HEK293 (cell line): ENCODE measurements around the gene IGSF9B.

Experiments used
- CTCF ChIA-PET: fragments of 350-600 bp; formaldehyde crosslinking; extraction: SDS; loops from one replicate; lab custom pipeline; 2021; ENCODE audit warnings: antibody characterized with exemption; lab: Yijun Ruan, JAX
- POLR2A ChIA-PET: fragments of 300-600 bp; formaldehyde crosslinking; extraction: SDS; loops from one replicate; lab custom pipeline; 2020; ENCODE audit warnings: antibody characterized with exemption, inconsistent platforms; lab: Yijun Ruan, JAX
- H3K27ac ChIP-seq: fragments of 200-500 bp; sonication (Bioruptor generic); 2 replicates; pipeline ENCODE4 v1.5.1; 2014; ENCODE audit warnings: low read depth, low read length, control low read depth, inconsistent platforms; ENCODE audit errors: extremely low read depth
- H3K36me3 ChIP-seq, 2 experiments: fragments of 200-500 bp in 1 of 2; sonication (Bioruptor generic) in 1 of 2; 1 replicate in 1 of 2; 2 replicates in 1 of 2; pipeline ENCODE4 v1.5.1; 2014 to 2017; ENCODE audit warnings: inconsistent platforms in 2 of 2, low read length in 2 of 2; ENCODE audit not compliant: control insufficient read depth in 2 of 2, insufficient read depth in 1 of 2
- H3K4me1 ChIP-seq: fragments of 200-500 bp; sonication (Bioruptor generic); 2 replicates; pipeline ENCODE4 v1.5.1; 2014; ENCODE audit warnings: mild to moderate bottlenecking, low read length, inconsistent platforms; ENCODE audit not compliant: control insufficient read depth, insufficient read depth
- H3K4me3 ChIP-seq: 2 replicates; pipeline ENCODE4 v1.5.1; 2011; ENCODE audit warnings: low read depth, mild to moderate bottlenecking, control low read depth, low read length, moderate library complexity
- H3K9me3 ChIP-seq: fragments of 200-500 bp; sonication (Bioruptor generic); 2 replicates; pipeline ENCODE4 v1.5.1; 2014; ENCODE audit warnings: low read depth, low read length, inconsistent platforms; ENCODE audit not compliant: control insufficient read depth, insufficient read depth
- EGR2 ChIP-seq: fragments of 450-650 bp; formaldehyde crosslinking; IDR thresholded peaks from 2 replicates; pipeline ENCODE4 v1.5.1; 2016; ENCODE audit warnings: low read depth, missing biosample characterization, missing genetic modification characterization
- KLF16 ChIP-seq: fragments of 450-650 bp; formaldehyde crosslinking; IDR thresholded peaks from 2 replicates; pipeline ENCODE4 v1.5.1; 2017; ENCODE audit warnings: missing biosample characterization, missing genetic modification characterization
- KLF8 ChIP-seq: fragments of 450-650 bp; formaldehyde crosslinking; IDR thresholded peaks from 2 replicates; pipeline ENCODE4 v1.5.1; 2016; ENCODE audit warnings: missing biosample characterization, missing genetic modification characterization
- SP2 ChIP-seq: fragments of 450-650 bp; formaldehyde crosslinking; IDR thresholded peaks from 2 replicates; pipeline ENCODE4 v1.5.1; 2016; ENCODE audit warnings: missing biosample characterization, missing genetic modification characterization
- ZFHX2 ChIP-seq: fragments of 450-650 bp; formaldehyde crosslinking; conservative IDR thresholded peaks from 2 replicates; pipeline ENCODE4 v1.5.1; 2016; ENCODE audit warnings: missing biosample characterization, missing genetic modification characterization
- ZNF140 ChIP-seq: fragments of 450-650 bp; formaldehyde crosslinking; IDR thresholded peaks from 2 replicates; pipeline ENCODE4 v1.5.1; 2016; ENCODE audit warnings: missing biosample characterization, missing genetic modification characterization
- ZNF221 ChIP-seq: fragments of 450-650 bp; formaldehyde crosslinking; IDR thresholded peaks from 2 replicates; pipeline ENCODE4 v1.5.1; 2017; ENCODE audit warnings: missing biosample characterization, missing genetic modification characterization, borderline replicate concordance
- ZNF335 ChIP-seq: fragments of 450-650 bp; formaldehyde crosslinking; conservative IDR thresholded peaks from 2 replicates; pipeline ENCODE4 v1.5.1; 2016; ENCODE audit warnings: missing biosample characterization, missing genetic modification characterization
- ZNF548 ChIP-seq: fragments of 450-650 bp; formaldehyde crosslinking; IDR thresholded peaks from 2 replicates; pipeline ENCODE4 v1.5.1; 2016; ENCODE audit warnings: missing biosample characterization, missing genetic modification characterization
- ZNF585B ChIP-seq: fragments of 450-650 bp; formaldehyde crosslinking; IDR thresholded peaks from 2 replicates; pipeline ENCODE4 v1.5.1; 2016; ENCODE audit warnings: missing biosample characterization, missing genetic modification characterization
- ZNF677 ChIP-seq: fragments of 450-650 bp; IDR thresholded peaks from 2 replicates; pipeline ENCODE4 v1.5.0; 2018; ENCODE audit warnings: missing biosample characterization, mild to moderate bottlenecking, missing genetic modification characterization, moderate library complexity
- ZNF701 ChIP-seq: fragments of 450-650 bp; formaldehyde crosslinking; IDR thresholded peaks from 2 replicates; pipeline ENCODE4 v1.5.1; 2016; ENCODE audit warnings: missing biosample characterization, missing genetic modification characterization
- ZNF747 ChIP-seq: fragments of 450-650 bp; formaldehyde crosslinking; IDR thresholded peaks from 2 replicates; pipeline ENCODE4 v1.5.1; 2016; ENCODE audit warnings: missing biosample characterization, missing genetic modification characterization
- ZSCAN23 ChIP-seq: fragments of 450-650 bp; formaldehyde crosslinking; IDR thresholded peaks from 2 replicates; pipeline ENCODE4 v1.5.1; 2016; ENCODE audit warnings: missing biosample characterization, missing genetic modification characterization
- ZXDB ChIP-seq: fragments of 450-650 bp; formaldehyde crosslinking; IDR thresholded peaks from 2 replicates; pipeline ENCODE4 v1.5.1; 2016; ENCODE audit warnings: missing biosample characterization, missing genetic modification characterization
- TF ChIP-seq, protein P1 (sequence below): fragments of 450-650 bp; formaldehyde crosslinking; IDR thresholded peaks from 2 replicates; pipeline ENCODE4 v1.5.1; 2017; ENCODE audit warnings: missing biosample characterization, missing genetic modification characterization
- TF ChIP-seq, protein P2 (sequence below): fragments of 450-650 bp; formaldehyde crosslinking; IDR thresholded peaks from 2 replicates; pipeline ENCODE4 v1.5.1; 2016; ENCODE audit warnings: missing biosample characterization, missing genetic modification characterization, borderline replicate concordance
- TF ChIP-seq, protein P3 (sequence below): fragments of 450-650 bp; formaldehyde crosslinking; IDR thresholded peaks from 2 replicates; pipeline ENCODE4 v1.5.1; 2017; ENCODE audit warnings: missing biosample characterization, missing genetic modification characterization

The IGSF9B gene

DNA sequence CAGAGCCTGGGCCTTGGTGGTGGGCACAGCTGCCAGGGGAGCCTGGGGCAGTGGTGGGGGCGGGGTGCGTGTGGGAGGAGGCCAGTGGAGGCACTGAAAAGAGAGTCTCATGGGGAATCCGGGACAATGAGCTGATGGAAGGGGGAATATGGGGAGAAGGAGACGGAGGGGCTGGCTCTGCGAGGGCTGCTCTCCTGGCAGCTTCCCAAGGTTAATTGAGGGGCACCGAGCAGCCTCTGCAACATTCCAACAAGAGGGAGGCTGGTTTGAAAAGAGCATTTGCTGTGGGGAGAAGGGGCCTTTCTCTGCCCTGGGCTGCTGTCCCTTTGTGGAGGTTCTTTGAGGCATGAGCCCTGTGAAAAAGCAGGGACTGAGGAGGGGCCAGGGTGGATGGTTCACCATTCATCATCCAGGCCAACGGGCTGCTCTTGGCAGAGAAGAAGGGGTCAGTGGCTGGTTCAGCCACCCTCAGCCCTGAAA lies 9.4 kb upstream of the IGSF9B start:
- H3K36me3 ChIP-seq, result no peaks in the 10 kb centered on the region
- H3K4me1 ChIP-seq, result no peaks in the 10 kb centered on the region
- TF ChIP-seq ZFHX2 (peak; percentile 80), ZNF701 (tag by site-specific recombination) (no peak), ZNF140 (tag by site-specific recombination) (no peak), KLF16 (tag by site-specific recombination) (no peak), EGR2 (peak; percentile 56; the same call in 1 of the 2 replicates), KLF8 (tag by site-specific recombination) (no peak), ZNF221 (tag by site-specific recombination) (no peak)
- TF ChIP-seq, protein P1, sequence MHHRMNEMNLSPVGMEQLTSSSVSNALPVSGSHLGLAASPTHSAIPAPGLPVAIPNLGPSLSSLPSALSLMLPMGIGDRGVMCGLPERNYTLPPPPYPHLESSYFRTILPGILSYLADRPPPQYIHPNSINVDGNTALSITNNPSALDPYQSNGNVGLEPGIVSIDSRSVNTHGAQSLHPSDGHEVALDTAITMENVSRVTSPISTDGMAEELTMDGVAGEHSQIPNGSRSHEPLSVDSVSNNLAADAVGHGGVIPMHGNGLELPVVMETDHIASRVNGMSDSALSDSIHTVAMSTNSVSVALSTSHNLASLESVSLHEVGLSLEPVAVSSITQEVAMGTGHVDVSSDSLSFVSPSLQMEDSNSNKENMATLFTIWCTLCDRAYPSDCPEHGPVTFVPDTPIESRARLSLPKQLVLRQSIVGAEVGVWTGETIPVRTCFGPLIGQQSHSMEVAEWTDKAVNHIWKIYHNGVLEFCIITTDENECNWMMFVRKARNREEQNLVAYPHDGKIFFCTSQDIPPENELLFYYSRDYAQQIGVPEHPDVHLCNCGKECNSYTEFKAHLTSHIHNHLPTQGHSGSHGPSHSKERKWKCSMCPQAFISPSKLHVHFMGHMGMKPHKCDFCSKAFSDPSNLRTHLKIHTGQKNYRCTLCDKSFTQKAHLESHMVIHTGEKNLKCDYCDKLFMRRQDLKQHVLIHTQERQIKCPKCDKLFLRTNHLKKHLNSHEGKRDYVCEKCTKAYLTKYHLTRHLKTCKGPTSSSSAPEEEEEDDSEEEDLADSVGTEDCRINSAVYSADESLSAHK (tag by site-specific recombination), result no peak
- H3K27ac ChIP-seq, result no peak overlapping the region
- no peak overlapping the region for H3K4me3 ChIP-seq
- H3K9me3 ChIP-seq, result no peaks in the 10 kb centered on the region
- ChIA-PET CTCF (interaction anchor here (0.8 to 1.0 kb wide), 3 partner anchors 10 to 93 kb away, joined by 3 to 4 read pairs (median 3); partner anchors contain the start of gene IGSF9B), POLR2A (no interaction called here)

DNA sequence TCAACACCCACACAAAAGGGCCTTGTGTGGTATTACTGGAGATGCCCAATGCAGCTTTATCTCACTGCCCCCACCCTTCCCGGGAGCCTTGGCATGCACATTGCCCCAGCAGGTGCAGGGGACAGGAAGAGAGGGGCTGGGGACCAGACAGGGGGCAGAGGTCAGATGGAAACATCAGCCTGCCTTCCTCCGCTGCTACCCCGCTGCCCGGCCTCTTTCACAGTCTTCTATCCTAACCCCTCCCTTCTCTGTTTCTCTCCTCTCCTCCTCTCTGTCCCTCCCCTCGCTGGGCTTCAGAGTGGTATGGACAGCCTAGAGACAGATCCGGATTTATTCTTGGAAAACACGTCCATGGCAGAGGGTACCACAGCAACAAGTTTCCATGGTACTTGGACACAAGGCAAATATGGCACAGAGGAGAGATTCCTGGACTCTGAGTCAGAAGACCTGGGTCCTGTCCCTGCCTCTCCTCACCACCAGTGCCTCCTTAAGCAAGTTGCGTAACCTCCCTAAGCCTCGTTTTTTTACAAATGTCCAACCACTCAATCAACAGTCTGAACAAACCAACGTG lies 8.3 kb upstream of the IGSF9B start:
- Histone ChIP-seq H3K9me3 (no peaks in the 10 kb centered on the region), H3K4me1 (no peaks in the 10 kb centered on the region), H3K4me3 (no peak overlapping the region), H3K36me3 (no peaks in the 10 kb centered on the region), H3K27ac (no peak overlapping the region)
- POLR2A ChIA-PET, result no interaction called here
- TF ChIP-seq ZNF677 (tag by site-specific recombination), result no peak
- CTCF ChIA-PET, result interaction anchor here (0.6 to 1.0 kb wide), 2 partner anchors 80 to 94 kb away, joined by 3 read pairs; no protein-coding TSS in a partner anchor

DNA sequence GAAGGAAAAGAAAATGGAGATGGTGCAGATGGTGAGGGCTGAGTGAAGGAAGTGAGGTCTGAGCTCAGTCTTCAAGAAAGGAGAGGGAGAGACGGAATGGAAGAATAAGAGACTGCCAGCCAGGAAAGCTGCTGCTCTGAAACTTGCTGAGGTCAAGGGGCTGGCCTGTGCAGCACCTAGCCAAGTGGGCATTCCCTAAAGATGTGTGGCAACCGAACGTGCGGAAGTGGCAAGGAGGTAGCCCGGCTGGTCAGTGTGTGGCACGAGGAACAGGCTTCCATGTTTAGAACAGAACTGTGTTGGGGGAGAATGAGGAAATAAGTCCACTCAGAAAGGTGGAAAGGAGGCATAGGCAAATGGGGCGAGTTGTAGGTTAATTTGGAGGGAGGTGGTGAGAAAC lies 7.6 kb upstream of the IGSF9B start:
- Histone ChIP-seq H3K4me3 (no peak overlapping the region), H3K27ac (no peak overlapping the region), H3K36me3 (no peaks in the 10 kb centered on the region), H3K9me3 (no peaks in the 10 kb centered on the region), H3K4me1 (no peaks in the 10 kb centered on the region)
- ChIA-PET POLR2A (no interaction called here), CTCF (no interaction called here)
- no peak for TF ChIP-seq ZNF548 (tag by site-specific recombination)
- no peak for TF ChIP-seq ZNF747 (tag by site-specific recombination)
- no peak for TF ChIP-seq ZSCAN23 (tag by site-specific recombination)
- no peak for TF ChIP-seq ZNF585B
- TF ChIP-seq SP2 (tag by site-specific recombination), result no peak
- TF ChIP-seq ZXDB (tag by site-specific recombination), result no peak
- no peak for TF ChIP-seq ZNF335
- TF ChIP-seq, protein P2, sequence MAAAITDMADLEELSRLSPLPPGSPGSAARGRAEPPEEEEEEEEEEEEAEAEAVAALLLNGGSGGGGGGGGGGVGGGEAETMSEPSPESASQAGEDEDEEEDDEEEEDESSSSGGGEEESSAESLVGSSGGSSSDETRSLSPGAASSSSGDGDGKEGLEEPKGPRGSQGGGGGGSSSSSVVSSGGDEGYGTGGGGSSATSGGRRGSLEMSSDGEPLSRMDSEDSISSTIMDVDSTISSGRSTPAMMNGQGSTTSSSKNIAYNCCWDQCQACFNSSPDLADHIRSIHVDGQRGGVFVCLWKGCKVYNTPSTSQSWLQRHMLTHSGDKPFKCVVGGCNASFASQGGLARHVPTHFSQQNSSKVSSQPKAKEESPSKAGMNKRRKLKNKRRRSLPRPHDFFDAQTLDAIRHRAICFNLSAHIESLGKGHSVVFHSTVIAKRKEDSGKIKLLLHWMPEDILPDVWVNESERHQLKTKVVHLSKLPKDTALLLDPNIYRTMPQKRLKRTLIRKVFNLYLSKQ (tag by site-specific recombination), result no peak
- TF ChIP-seq, protein P3, sequence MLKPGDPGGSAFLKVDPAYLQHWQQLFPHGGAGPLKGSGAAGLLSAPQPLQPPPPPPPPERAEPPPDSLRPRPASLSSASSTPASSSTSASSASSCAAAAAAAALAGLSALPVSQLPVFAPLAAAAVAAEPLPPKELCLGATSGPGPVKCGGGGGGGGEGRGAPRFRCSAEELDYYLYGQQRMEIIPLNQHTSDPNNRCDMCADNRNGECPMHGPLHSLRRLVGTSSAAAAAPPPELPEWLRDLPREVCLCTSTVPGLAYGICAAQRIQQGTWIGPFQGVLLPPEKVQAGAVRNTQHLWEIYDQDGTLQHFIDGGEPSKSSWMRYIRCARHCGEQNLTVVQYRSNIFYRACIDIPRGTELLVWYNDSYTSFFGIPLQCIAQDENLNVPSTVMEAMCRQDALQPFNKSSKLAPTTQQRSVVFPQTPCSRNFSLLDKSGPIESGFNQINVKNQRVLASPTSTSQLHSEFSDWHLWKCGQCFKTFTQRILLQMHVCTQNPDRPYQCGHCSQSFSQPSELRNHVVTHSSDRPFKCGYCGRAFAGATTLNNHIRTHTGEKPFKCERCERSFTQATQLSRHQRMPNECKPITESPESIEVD, result no peak
